Pulmonary artery endothelial cell (primary cell): ENCODE measurements around the gene SHFL. TPM values are rescaled to one million over a fixed set of nuclear protein-coding genes. Genes with fewer than 3 reads are reported as not detected.

Experiments used
- DNase-seq: peaks from one replicate; pipeline ENCODE4 v3.0.0-alpha.2; 2011; ENCODE audit warnings: low read depth, low spot score
- total RNA-seq: library from RNA; depleted of rRNA; stranded (reverse); fragments of >200 nt; gene quantifications from 2 replicates; pipeline ENCODE4 v1.2.3, GENCODE V29; 2014

The SHFL gene
- total RNA-seq, 1 donor from 2014 or later: 22.9 TPM

DNA sequence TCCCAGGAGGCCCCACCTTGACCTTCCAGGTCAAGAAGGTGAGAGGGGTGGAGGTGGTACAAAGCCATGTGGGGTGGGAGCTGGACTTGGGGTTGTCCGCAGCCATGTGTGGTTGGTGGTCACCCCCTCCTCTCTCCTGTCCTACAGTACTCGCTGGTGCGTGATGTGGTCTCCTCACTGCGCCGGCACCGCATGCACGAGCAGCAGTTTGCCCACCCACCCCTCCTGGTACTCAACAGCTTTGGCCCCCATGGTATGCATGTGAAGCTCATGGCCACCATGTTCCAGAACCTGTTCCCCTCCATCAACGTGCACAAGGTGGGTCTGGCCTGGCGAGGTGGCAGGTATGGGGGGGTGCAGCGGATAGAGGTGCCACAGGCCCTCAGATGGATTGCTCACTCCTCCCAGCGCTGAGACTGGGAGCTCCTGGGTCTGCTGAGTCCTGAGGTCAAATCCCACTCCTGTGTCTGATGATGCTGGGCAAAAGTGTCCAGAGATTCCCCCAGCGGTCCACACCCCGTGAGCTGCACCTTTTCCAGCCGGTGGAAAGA, 21.8 kb downstream of the SHFL start:
- no peak for DNase-seq

DNA sequence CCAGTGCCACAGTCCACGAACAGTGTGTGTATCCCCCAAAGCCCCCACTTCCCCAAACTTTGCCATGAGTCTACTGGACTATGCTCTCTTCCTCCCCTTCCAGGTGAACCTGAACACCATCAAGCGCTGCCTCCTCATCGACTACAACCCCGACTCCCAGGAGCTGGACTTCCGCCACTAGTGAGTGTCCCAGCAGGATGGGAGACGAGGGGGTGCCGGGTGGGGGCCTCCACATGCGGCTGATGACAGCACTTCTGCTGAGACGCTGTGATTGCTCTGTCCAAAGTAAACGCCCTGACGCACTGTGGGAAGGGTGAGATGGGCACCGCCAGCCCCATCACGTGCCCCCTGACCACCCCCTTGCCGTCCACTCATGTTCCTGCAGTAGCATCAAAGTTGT, 23.4 kb downstream of the SHFL start:
- no peak for DNase-seq

DNA sequence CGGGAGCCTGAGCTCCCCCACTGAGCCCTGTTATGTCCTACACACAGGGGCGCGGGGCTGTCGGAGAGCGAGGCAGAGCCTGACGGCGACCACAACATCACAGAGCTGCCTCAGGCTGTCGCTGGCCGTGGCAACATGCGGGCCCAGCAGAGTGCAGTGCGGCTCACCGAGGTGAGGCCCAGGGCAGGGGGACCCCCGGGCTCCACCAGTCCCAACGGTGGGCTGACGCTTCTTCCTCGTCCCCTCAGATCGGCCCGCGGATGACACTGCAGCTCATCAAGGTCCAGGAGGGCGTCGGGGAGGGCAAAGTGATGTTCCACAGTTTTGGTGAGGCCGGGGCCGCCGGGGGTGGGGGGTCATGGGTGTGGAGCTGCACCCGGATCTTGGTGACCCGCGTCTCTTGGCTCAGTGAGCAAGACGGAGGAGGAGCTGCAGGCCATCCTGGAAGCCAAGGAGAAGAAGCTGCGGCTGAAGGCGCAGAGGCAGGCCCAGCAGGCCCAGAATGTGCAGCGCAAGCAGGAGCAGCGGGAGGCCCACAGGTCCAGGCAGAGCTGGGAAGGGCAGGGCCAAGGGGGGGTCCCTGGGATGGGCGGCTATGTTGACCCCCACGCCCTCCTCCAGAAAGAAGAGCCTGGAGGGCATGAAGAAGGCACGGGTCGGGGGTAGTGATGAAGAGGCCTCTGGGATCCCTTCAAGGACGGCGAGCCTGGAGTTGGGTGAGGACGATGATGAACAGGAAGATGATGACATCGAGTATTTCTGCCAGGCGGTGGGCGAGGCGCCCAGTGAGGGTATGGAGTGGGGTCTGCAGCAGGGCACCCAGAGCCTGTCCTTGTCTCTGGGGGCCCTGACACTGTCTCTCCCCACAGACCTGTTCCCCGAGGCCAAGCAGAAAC, 24.2 kb downstream of the SHFL start:
- DNase-seq: no peak

DNA sequence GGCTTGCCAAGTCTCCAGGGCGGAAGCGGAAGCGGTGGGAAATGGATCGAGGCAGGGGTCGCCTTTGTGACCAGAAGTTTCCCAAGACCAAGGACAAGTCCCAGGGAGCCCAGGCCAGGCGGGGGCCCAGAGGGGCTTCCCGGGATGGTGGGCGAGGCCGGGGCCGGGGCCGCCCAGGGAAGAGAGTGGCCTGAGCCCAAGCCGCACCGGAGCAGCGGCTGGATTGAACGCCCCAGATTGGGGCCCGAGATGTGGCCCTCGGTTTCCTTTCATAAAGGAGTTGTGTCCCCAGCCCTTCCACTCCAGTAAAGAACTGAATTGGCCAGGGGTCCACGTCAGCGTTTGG, 24.8 kb downstream of the SHFL start:
- no peak for DNase-seq

DNA sequence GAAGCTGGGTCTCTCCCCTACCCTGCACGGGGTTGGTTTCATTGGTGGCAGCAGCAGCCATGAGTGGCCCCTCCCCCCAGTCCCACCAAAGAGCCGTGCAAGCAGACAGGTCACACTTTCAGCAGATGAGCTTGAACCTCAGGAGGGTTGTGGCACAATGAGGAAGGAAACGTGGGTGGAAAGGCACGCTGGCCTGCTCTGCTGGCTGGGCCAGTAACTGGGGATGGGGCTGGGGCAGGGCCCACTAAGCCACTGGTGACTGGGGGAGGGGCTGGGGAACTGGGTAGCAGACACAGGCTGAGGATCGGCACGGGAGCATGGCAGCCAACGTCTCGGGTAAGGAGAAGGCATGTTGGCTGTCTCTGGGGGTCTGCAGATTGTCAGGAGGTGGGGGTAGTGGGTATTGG, 25.3 kb downstream of the SHFL start, which contains the start of gene P2RY11:
Gene P2RY11 (plus strand): TSS at position 289 of the 407 bp plus-strand sequence. CDS start 29 bp downstream, at position 318.
- no peak for DNase-seq

DNA sequence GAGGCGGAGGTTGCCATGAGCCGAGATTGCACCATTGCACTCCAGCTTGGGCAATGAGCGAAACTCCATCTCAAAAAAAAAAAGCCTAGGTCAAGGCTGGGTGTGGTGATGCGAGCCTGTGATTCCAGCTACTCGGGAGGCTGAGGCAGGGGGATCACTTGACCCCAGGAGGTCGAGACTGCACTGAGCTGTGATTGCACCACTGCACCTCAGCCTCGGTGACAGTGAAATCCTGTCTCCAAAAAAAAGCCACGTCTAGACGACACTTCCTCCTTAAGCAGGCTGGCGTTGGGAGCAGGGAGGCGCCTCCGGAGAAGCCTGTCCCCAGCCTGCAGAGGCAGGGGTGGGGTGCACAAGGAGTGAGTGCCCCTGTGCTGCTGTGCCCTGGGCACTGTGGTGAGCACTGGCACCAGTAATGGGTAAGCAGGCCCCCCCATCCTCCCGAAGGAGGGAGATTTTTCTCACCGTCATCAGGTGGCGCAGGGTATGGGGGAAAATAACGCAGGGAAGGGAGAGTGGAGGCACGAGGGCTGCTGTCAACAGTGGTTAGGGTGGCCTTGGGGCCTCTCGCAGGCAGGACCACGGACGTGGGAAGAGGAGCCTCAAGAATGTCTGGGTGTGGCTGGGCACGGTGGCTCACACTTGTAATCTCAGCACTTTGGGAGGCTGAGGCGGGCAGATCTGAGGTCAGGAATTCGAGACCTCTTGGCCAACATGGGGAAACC, 26.1 kb downstream of the SHFL start:
- DNase-seq: no peak

DNA sequence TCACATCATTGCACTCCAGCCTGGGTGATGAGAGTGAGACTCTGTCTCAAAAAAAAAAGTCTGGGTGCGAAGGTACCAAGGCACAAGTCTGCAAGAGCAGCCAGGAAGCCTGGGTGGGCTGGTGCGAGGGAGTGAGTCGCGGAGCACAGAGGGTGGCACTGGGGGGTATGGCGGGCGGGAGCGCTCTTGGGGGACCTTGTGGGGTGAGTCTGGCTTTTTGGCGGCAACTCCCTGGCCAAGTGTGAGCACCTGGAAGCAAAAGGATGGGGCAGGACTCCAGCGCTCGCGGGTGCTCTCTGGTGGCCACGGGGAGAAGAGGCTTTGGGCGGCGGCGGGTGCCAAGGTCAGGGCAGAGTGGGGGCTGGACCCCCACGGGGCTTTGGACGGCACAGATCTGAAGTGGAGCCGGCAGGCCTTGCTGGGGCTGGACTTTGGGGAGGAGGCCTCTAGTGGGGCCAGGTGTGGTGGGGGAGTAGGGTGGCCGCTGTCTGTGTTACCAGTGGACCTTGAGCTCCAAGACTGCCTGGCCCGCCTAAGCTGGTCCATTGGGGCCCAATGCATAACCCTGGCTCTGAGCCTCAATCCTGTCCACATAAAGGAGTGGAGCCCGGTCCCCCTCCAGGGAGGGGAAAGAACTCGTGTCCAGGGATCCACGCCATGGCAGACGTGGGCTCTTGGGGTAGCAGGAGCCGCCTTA, 26.9 kb downstream of the SHFL start:
- DNase-seq: no peak

DNA sequence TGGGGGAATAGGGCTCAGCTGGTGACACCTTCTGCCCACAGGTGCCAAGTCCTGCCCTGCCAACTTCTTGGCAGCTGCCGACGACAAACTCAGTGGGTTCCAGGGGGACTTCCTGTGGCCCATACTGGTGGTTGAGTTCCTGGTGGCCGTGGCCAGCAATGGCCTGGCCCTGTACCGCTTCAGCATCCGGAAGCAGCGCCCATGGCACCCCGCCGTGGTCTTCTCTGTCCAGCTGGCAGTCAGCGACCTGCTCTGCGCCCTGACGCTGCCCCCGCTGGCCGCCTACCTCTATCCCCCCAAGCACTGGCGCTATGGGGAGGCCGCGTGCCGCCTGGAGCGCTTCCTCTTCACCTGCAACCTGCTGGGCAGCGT, 27.5 kb downstream of the SHFL start:
- no peak for DNase-seq

DNA sequence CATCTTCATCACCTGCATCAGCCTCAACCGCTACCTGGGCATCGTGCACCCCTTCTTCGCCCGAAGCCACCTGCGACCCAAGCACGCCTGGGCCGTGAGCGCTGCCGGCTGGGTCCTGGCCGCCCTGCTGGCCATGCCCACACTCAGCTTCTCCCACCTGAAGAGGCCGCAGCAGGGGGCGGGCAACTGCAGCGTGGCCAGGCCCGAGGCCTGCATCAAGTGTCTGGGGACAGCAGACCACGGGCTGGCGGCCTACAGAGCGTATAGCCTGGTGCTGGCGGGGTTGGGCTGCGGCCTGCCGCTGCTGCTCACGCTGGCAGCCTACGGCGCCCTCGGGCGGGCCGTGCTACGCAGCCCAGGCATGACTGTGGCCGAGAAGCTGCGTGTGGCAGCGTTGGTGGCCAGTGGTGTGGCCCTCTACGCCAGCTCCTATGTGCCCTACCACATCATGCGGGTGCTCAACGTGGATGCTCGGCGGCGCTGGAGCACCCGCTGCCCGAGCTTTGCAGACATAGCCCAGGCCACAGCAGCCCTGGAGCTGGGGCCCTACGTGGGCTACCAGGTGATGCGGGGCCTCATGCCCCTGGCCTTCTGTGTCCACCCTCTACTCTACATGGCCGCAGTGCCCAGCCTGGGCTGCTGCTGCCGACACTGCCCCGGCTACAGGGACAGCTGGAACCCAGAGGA, 28.0 kb downstream of the SHFL start:
- DNase-seq: no peak

DNA sequence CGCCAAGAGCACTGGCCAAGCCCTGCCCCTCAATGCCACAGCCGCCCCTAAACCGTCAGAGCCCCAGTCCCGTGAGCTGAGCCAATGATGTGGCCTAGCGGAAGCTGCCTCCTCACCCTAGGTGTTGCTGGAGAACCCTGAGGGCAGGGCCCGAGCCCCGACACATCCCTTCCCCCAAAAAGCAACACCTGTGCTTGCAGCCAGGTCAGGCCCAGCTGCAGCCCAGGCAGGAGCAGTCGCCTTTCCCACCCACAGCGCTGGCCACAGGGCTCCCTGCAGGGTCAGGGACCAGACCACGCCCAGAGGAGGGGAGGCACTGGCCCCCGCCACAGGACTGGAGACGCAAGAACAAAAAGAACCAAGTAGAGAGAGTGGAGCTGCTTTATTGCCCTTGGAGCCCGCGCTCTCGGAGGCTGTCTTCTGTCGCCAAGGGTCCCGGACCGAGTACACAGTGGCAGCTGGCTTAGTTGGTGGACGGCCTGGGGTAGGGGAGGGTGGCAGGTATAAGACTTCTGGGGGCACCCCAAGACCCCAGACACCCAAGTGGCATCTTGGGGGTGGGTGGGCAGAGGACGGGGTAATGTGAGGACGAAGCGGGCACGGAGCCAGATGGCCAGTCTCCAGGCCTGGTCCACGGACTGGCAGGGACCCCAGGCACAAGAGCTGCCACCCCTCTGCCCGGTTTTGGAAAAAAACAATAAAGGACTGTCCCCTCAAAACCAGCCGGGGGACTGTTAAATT, 28.7 kb downstream of the SHFL start:
- no peak for DNase-seq

DNA sequence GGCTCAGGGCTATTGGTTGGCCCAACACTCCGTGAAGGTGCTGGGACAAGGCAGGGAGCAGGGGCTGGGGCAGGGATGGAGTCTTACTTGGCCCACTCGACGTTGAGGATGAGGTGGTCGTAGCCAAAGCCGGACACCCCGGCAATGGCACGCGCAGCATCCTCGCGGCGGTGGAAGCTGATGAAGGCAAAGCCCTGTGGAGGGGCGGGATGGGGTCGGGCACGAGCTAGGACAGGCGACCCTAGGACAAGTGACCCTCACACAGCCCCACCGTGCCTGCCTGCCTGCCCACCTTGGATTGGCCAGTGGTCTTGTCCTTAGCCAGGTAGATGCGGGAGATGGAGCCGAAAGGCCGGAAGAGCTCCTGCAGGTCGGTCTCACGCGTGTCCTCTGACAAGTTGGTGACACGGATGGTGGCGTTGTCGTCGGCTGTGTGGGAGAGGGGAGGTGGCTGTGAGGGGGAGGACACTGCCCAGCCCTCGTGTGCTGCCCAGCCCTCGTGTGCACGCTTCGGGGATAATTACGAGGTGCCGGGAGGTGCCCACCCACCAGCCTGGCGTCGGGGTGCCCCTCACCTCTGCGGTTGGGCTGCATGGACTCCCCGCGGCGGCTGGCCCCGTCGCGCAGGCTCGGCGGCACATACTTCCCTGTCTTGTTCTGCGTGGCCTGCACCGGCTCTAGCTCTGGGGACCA, 29.4 kb downstream of the SHFL start:
- DNase-seq: no peak

DNA sequence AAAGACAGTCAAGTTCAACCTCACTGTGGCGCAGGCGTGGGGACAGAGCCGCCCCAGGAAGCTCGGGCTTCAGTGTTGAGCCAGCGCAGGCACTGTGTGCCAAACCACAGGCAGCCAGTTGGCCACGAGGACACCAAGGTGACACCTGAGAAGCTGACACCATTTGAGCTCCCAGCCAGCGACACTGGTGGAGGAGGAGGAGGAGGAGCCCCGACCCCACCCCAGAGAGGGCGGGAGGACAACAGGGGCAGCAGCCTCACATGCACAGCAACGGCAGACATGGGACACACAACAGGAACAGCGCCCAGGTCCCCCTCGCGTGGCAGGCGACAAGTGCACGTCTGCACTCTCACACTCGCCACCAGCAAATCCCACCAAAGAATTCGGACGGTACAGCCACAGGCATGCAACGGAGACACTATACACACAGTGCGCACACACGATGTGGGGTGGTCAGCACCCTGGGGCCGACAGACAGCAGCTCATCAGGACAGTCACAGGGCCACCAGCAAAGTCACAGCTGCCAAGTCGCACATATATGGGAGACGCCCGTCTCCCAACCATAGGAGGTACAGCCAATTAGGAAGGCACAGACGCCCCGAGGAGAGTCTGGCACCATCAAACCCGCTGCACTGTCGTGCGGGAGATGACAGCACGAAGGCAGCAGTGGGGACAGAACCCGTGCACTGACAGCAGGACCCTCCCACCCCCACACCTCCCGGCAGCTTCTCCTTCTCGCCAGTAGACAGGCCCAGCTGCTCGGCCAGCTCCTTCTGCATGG, 30.2 kb downstream of the SHFL start:
- DNase-seq: no peak

DNA sequence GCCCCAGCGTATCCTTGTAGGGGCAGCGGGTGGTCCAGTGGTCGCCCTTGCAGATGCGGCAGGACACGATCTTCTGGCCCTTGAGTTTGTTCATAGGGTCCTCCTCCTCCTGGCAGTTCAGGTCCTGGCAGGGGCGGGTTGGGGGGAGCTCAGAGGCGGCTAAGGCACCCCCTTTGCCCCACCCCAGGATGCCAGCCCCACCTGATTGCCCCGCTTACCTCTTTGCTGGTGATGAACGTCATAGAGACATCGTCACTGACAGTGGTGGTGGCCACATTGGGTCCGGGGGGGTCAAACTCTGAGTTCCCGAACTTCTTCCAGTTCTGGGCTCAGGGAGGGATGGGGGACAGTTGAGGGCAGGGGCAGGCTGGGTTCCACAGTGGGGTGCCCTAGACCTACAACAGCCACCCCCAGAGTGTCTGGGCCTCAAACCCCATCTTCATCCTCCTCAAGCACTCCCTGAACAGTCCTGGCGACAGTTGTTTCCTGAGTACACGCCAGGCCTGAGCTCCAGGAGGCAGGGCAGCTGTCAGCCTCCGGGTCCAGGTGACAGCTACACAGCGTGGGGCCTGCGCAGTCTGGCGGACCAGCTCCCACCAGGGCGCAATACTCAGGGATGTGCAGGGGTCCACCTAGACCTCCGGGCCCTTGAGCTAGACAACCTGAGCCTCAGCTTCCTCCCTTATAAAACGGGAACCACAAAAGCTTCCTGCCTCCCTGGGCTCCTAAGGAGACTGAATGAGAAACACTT, 30.9 kb downstream of the SHFL start:
- no peak for DNase-seq

DNA sequence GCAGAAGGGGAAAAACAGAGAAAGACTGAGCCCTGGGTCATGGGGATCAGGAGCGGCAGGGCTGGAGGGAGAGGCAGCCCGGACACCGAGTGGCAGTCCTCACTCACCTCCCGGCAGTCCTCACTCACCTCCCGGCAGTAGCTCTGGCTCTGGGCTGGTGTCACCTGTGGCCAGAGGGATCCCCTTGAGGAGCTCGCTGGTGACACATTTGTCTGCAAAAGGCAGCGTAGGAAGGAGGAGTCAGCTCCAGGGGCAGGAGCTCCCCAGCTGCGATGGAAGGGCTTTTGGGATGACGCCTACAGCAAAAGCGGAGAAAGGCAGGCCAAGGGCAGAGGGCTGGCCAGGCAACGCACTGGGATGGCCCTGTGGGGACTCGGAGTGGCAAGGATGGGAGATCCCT, 32.8 kb downstream of the SHFL start:
- DNase-seq: no peak

DNA sequence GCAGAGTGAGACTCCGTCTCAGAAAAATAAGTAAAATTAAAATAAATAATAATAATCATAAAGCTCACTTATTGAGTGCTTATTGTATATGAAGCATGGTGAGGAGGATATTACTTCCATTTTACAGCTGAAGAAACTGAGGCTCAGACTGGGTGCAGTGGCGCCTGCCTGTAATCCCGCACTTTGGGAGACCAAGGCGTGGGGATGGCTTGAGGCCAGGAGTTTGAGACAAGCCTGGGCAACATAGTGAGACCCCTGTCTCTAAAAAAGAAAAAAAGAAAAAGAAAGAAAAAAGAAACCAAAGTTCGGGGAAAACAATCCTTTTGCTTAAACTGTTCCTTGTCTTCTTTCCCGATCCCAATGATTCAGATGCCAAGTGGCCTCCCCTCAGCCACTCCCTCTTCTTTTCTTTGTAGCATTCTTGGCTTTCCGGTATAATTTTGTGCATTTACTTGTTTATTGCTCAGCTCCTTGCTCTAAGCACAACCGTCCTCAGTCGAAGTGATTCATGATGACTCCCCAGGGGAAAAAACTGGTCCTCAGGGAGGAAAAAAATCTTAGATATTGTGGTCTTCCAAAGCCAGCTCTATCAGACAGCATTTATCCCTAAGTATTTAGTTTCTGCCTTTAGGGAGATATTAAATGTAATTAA, 34.5 kb downstream of the SHFL start:
- peak; percentile 46 for DNase-seq

DNA sequence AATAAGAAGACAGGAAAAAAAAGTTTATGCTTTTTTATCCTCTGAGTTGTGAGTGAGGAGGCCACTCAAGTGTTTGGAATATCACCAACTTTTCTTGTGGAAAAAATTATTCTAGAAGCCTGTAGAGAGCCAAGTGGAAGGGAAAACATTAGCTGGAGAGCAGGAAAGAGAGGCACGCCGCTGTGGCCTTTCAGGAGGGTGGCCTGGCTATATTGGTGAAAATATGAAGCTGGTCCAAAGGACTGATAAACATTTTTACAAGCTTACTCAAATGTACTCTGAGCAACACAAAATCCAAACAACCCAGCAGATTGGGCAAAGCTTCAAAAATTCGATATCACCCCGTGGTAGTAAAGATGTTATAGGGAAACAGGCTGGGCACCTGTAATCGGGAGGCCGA, 35.9 kb downstream of the SHFL start:
- DNase-seq: no peak

DNA sequence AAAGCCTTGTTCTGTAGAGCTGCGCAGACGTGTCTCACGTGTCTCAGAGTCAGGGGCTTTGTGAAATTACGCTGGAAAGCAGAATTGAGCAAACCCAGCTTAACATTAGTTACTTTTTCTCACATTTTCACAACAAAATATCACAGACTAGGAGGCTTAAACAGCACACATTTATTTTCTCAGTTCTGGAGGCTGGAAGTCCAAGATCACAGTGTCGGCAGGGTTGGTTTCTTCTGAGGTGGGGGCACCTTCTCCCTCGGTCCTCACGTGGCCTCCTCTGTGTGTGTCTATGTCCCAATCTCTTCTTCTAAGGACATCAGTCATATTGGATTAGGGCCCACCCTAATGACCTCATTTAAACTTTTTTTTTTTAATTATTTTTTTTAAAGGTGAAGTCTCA, 38.3 kb downstream of the SHFL start:
- no peak for DNase-seq

DNA sequence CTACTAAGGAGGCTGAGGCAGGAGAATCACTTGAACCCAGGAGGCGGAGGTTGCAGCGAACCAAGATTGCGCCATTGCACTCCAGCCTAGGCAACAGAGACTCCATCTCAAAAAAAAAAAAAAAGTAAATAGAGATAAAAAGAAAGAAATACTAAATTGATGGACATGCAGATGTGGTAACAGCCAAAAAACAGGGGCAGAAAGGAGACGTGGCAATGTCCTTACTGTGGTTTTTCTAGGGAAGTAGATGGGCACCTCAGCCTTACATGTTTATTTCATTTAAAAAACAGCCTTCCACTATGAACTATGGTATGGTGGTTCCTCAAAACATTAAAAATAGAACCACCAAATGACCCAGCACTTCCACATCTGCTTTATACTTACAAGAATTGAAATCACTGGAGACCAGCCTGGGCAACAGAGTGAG, 40.1 kb downstream of the SHFL start:
- no peak for DNase-seq
